HG03108 (cell line): ENCODE data around the gene NCF2.

Experiments
- ATAC-seq: cut with Tn5 transposase; IDR thresholded peaks from one replicate; pipeline ENCODE4 v1.9.1; 2021; ENCODE audit warnings: moderate library complexity; ENCODE audit not compliant: unreplicated experiment

NCF2 gene

GRCh38 chr1:183586455-183586854 lies 3.8 kb downstream of the NCF2 start:
- ATAC-seq = no peak

DNA sequence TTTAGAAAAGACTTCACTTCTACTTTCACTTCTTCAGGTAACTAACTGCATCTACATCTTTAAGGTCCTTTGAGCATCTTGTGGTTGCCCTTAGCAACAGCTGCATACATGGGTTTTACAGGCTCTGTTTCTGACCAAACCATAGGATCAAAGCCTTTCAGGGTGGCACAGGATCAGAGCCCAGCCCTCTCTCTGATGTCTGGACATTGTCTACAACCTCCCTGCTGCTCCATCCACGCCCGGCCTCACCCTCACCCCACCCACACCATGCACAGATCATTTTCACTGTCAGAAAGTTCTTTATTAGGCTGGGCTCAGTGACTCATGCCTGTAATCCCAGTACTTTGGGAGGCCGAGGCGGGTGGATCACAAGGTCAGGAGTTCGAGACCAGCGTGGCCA lies 5.2 kb downstream of the NCF2 start:
- no peak for ATAC-seq

- ATAC-seq = no peak
These were observed 6.1 kb downstream of the NCF2 start for GRCh38 chr1:183584147-183584546.

- no peak for ATAC-seq
These were observed 6.8 kb downstream of the NCF2 start for GRCh38 chr1:183583466-183583865.

- no peak for ATAC-seq
These were observed 8.1 kb downstream of the NCF2 start for GRCh38 chr1:183582021-183582713.

GRCh38 chr1:183580281-183580682 lies 10.0 kb downstream of the NCF2 start:
- no peak for ATAC-seq

GRCh38 chr1:183578856-183579255 lies 11.4 kb downstream of the NCF2 start:
- ATAC-seq = no peak

GRCh38 chr1:183577897-183578465 lies 12.3 kb downstream of the NCF2 start:
- no peak for ATAC-seq

- no peak for ATAC-seq
These were observed 13.7 kb downstream of the NCF2 start for GRCh38 chr1:183576537-183576936.

DNA sequence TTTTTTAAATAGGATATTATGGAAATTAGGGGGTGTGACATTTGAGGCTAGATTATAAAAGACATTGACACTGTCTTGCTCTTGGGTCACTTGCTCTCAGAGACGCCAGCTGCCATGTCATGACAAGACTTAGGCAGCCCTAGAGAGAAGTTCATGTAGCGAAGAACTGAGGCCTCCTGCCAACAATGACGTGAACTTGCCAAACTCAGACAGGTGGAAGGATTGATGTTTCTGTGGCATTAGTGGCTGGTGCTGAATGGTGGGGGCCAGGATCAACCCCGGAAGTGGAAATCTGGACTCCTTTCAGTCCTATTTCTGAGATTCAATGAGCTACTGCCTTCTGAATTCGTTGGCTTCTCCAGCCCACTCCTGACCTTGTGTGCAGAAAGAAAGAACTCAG lies 14.7 kb downstream of the NCF2 start:
- no peak for ATAC-seq

DNA sequence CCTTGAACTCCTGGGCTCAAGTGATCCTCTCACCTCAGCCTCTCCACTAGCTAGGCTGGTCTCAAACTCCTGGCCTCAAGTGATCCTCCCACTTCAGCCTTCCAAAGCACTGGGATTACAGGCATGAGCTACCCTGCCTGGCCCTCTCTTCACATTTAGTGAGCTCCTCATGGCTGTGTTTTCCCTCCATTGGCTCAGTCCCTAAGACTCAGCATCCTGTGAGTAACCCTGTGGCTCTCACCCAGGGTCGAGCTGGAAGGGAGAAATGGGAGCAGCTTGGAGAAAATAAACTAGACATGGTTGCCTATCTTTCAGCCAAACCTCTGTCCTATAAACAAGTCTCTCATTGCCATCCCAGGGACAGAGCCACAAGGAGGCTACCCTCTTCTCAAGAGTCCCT lies 17.5 kb downstream of the NCF2 start:
- ATAC-seq = no peak

- ATAC-seq = no peak
These were observed 18.5 kb downstream of the NCF2 start for GRCh38 chr1:183571678-183572268.

DNA sequence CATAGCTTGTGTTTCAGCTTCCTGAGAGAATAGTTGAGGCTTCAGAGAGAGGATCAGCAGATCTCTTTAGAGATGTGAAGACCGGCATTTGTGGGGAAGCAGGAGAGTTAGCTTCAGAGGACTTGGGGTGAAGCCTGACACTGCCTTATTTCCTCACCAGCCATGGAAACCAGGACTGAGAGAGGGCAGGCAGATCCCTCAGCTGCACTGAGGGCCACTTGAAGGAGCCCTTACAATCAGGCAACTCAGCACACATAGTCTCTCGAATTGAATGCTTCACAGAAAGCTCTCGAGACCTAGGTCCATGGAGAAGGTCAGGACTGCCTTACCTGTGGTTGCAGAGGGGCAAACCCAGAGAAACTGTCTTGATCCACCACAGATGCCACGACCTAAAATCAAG lies 19.8 kb downstream of the NCF2 start:
- ATAC-seq = no peak

- ATAC-seq = no peak
These were observed 20.5 kb downstream of the NCF2 start for GRCh38 chr1:183569801-183570200.

DNA sequence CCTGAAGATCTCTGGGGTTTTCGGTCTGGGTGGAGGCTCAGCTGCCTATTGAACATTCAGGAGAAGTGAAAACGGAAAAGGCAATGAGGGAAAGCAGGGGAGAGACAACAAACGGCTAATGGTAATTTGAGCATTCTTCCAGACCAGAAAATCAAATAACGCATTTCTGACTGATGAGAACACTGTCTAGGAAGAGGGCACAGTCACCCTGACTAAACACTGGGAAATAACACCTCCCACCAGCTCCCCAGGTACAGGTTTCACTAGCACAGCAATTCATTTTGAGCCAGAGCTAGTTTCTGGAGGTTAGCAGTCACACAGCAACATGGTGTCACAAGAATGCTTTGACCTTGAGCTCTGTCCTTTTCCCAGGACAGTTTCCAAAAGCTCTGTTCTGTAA lies 21.1 kb downstream of the NCF2 start:
- no peak for ATAC-seq

GRCh38 chr1:183568176-183569021 lies 21.9 kb downstream of the NCF2 start:
- ATAC-seq = no peak

GRCh38 chr1:183567584-183567983 lies 22.7 kb downstream of the NCF2 start:
- ATAC-seq = no peak

DNA sequence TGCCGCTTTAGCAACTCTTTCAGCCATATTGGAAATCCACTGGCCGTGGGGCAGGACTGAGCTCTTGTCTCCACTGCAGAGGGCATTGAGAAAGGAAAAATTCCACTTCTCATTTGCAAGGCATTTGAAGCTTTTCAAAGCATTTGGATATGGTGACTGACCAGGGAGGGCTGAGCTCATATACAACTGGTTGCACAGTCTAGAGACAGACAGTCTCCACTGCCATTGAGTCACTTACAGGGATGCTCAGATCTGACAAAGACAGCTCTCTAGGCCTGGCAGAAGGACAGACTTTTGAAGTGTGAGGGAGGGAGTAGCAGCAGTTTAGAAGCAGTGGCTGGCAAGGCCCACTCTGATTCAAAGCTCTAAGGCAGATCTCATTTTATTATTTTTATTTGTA lies 24.2 kb downstream of the NCF2 start:
- no peak for ATAC-seq

DNA sequence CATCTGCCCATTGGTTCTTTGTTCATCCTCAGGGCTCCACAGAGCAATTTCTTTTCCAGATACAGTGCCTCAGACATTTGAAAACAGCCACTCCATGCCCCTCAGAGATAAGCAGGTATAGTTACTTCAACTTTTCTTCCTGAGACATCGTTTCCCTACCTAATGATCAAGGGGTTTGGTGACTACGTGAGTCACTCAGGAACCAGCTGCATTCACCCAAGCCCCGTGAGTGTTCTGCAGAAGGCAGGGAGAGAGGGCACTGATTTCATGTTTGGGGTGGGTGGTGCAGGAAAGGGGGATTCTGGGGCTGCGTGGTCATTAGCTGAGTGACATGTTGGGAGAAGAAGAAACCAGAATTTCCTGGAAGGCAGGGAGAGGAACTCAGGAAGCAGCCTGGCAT lies 25.0 kb downstream of the NCF2 start:
- ATAC-seq = no peak

DNA sequence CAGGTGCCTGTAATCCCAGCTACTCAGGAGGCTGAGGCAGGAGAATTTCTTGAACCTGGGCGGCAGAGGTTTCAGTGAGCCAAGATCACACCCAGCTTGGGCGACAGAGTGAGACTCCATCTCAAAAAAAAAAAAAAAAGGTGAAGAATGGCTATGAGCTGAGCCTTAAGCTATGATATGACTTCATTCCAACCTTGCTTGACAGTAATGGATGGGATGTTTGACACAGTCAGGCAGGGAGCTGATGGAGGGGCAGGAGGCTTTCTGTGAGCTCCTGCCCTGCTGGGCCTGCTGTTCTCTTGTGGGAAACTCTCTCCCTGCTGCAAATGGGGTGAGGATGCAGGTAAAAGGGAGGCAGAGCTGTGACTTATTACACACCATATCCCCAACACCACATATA lies 27.6 kb downstream of the NCF2 start:
- no peak for ATAC-seq

DNA sequence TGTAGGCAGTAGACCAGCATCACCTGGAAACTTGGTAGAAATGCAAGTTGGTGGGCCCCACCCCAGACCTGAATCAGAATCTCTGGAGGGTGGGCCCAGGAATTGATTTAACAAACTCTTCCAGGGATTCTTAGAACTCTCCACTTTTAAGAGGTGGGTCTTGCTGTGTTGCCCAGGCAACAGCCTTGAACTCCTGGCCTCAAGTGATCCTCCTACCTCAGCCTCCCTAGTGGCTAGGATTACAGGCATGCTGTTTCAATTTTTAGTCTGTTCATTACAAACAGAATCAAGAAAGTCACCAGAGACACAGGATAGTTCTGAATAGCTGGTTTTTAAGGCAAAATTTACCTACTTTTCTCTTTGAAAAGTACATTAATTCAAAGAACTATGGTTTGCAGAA lies 31.2 kb downstream of the NCF2 start:
- ATAC-seq = no peak

GRCh38 chr1:183554577-183554976 lies 35.7 kb downstream of the NCF2 start:
- ATAC-seq = no peak
